GM23338 (cell line): Measurements from ENCODE around the gene RBM43. TPM values are rescaled to one million over a fixed set of nuclear protein-coding genes. Genes with fewer than 3 reads are reported as not detected.
"Not testable (repeated sequence)": the region's sequence is repeated elsewhere in the genome, so short reads cannot be mapped to it uniquely, and the experiment has no call there.

Experiments
- ATAC-seq: fragments of 200-7000 bp; cut with Tn5 transposase; 3 replicates; pipeline ENCODE4 v1.9.1; 2020
- DNase-seq: peaks from one replicate; pipeline ENCODE4 v3.0.0-alpha.2; 2015; ENCODE audit warnings: low spot score
- H2AFZ ChIP-seq: fragments of 200-600 bp; sonication (generic); 2 replicates; pipeline ENCODE4 v1.8.0; 2016; ENCODE audit warnings: antibody characterized with exemption, mild to moderate bottlenecking, moderate library complexity
- H3F3A ChIP-seq: fragments of 200-600 bp; sonication (generic); replicated peaks from 2 replicates; pipeline ENCODE4 v1.8.0; 2017; ENCODE audit warnings: antibody characterized with exemption, mixed run types, low read depth
- H3K27ac ChIP-seq: fragments of 200-600 bp; sonication (generic); 2 replicates; pipeline ENCODE4 v1.6.1; 2016; ENCODE audit warnings: low read depth
- H3K27me3 ChIP-seq: fragments of 200-600 bp; sonication (generic); 2 replicates; pipeline ENCODE4 v1.8.0; 2016; ENCODE audit warnings: mild to moderate bottlenecking, mixed run types, moderate library complexity; ENCODE audit not compliant: insufficient read depth
- H3K36me3 ChIP-seq: fragments of 200-600 bp; sonication (generic); 2 replicates; pipeline ENCODE4 v1.8.0; 2016; ENCODE audit warnings: mild to moderate bottlenecking; ENCODE audit not compliant: insufficient read depth
- H3K4me1 ChIP-seq: fragments of 200-600 bp; sonication (generic); 2 replicates; pipeline ENCODE4 v1.8.0; 2016; ENCODE audit warnings: mild to moderate bottlenecking, moderate library complexity; ENCODE audit not compliant: insufficient read depth
- H3K4me2 ChIP-seq: fragments of 200-600 bp; sonication (generic); 2 replicates; pipeline ENCODE4 v1.7.1; 2017; ENCODE audit warnings: mixed run types
- H3K4me3 ChIP-seq: fragments of 200-600 bp; sonication (generic); 2 replicates; pipeline ENCODE4 v1.6.1; 2016; ENCODE audit warnings: mixed run types
- H3K79me2 ChIP-seq: fragments of 200-600 bp; sonication (generic); replicated peaks from 2 replicates; pipeline ENCODE4 v1.8.0; 2017; ENCODE audit warnings: mild to moderate bottlenecking; ENCODE audit not compliant: insufficient read depth
- H3K9me2 ChIP-seq: fragments of 200-600 bp; sonication (generic); 2 replicates; pipeline ENCODE4 v1.8.0; 2017; ENCODE audit not compliant: insufficient read depth
- H4K20me1 ChIP-seq: fragments of 200-600 bp; sonication (generic); replicated peaks from 2 replicates; pipeline ENCODE4 v1.8.0; 2017; ENCODE audit warnings: mild to moderate bottlenecking; ENCODE audit not compliant: insufficient read depth
- H3K27ac Mint-ChIP-seq: 2 replicates; pipeline ENCODE4 v1.8.0; 2020; ENCODE audit warnings: inconsistent platforms, mild to moderate bottlenecking, moderate library complexity, mixed read lengths
- H3K27me3 Mint-ChIP-seq: 3 replicates; pipeline ENCODE4 v1.8.0; 2022; ENCODE audit warnings: low read depth, mild to moderate bottlenecking, moderate library complexity, mixed read lengths, inconsistent platforms; ENCODE audit not compliant: insufficient read depth, poor library complexity
- H3K36me3 Mint-ChIP-seq: 3 replicates; pipeline ENCODE4 v1.8.0; 2021; ENCODE audit warnings: low read depth, mild to moderate bottlenecking, inconsistent platforms, moderate library complexity, mixed read lengths
- H3K4me1 Mint-ChIP-seq: 3 replicates; pipeline ENCODE4 v1.8.0; 2020; ENCODE audit warnings: mild to moderate bottlenecking, inconsistent platforms, mixed read lengths
- H3K4me3 Mint-ChIP-seq: 3 replicates; pipeline ENCODE4 v1.8.0; 2021; ENCODE audit warnings: moderate library complexity, mild to moderate bottlenecking, inconsistent platforms, mixed read lengths
- H3K9me3 Mint-ChIP-seq: 3 replicates; pipeline ENCODE4 v1.8.0; 2020; ENCODE audit warnings: moderate library complexity, mild to moderate bottlenecking, inconsistent platforms, mixed read lengths
- EZH2 ChIP-seq: fragments of 200-600 bp; sonication (generic); IDR thresholded peaks from one replicate; pipeline ENCODE4 v1.8.0; 2017; ENCODE audit warnings: antibody characterized with exemption, mild to moderate bottlenecking, low read depth; ENCODE audit not compliant: unreplicated experiment
- EZH2phosphoT487 ChIP-seq: fragments of 200-600 bp; sonication (generic); IDR thresholded peaks from one replicate; pipeline ENCODE4 v1.8.1; 2018; ENCODE audit warnings: antibody characterized with exemption; ENCODE audit not compliant: unreplicated experiment
- POLR2AphosphoS5 ChIP-seq: IDR thresholded peaks from 2 replicates; pipeline ENCODE4 v1.6.1; 2016; ENCODE audit warnings: antibody characterized with exemption, low read depth
- long read RNA-seq: library from polyadenylated mRNA; unstranded; transcript quantifications from one replicate; pipeline ENCODE4 v2.0.0, GENCODE V29; 2020; ENCODE audit not compliant: unreplicated experiment
- polyA plus RNA-seq: library from polyadenylated mRNA; unstranded; fragments of >200 nt; fragmentation: Nextera tagmentation; extraction: Ambion mirVana; gene quantifications from 2 replicates; pipeline ENCODE4 v1.2.1, GENCODE V29; 2016
- total RNA-seq: library from RNA; depleted of rRNA; stranded (reverse); fragments of >200 nt; shearing (Covaris generic); gene quantifications from 2 replicates; pipeline ENCODE4 v1.2.3, GENCODE V29; 2014; rRNA removed
- TF ChIP-seq, protein P1 (sequence below): IDR thresholded peaks from one replicate; pipeline ENCODE4 v1.6.1; 2018; ENCODE audit warnings: antibody characterized with exemption; ENCODE audit not compliant: unreplicated experiment

Gene RBM43
- total RNA-seq (3.2 and 3.4 TPM in 2 replicates), polyA plus RNA-seq (2.9 and 3.3 TPM in 2 replicates)
- long read RNA-seq = 0 reads

DNA sequence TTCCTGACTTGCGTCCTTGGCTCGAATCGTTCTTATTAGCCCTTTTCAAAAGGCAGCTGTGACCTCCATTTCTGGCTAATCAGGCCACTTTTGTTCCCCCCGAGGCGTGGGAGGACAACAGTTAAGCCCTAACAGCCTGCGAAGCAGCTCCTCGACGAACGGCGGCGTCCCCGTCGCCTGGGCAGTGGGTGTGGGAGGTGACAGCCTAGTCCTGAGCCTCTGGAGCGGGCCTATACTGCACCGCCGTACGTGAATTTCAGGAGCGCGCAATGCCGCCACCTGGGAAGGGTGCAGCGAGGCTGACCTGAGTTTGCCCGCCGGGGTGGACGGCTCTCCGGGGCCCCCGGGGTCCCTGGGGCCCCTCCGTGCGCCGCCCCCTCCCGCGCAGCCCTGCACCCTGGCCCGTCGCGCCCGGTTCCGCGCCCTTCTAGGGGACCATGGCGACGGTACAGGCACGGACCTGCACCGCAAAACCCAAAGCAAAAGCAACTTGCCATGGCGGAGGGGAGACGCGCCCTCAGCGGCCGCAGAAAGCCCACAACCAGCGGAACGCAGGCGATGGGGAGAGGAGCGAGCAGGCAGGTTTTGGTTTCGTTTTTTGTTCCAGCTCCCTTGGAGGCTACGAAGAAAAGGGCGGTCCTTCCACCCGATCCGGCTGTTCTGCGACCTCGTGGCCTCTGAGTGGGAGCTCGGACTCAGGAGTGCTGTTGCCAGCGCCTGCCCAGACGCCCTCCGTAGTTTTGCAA lies at the start of gene RBM43:
RBM43 (minus strand) TSS at position 633 of the 746 bp plus-strand sequence; CDS start at position 497, 136 bp downstream.
- H3K4me1 Mint-ChIP-seq = peaks cover 32% of the 10 kb centered on the region
- ATAC-seq (peak; percentile 90), DNase-seq (peak; percentile 88)
- peaks cover 10% of the 10 kb centered on the region for H3K27me3 Mint-ChIP-seq
- Histone ChIP-seq H3K27ac (no peak within 1 kb of the TSS), H3K27me3 (no peaks in the 10 kb centered on the region), H2AFZ (peak within 1 kb of the TSS; percentile 48), H3K9me2 (no peaks in the 10 kb centered on the region), H3K36me3 (no peaks in the 10 kb centered on the region), H3K4me1 (peaks cover 12% of the 10 kb centered on the region), H3K79me2 (no peaks in the 10 kb centered on the region), H3K4me3 (peak within 1 kb of the TSS; percentile 61), H3F3A (no peaks in the 10 kb centered on the region), H4K20me1 (no peaks in the 10 kb centered on the region), H3K4me2 (peak within 1 kb of the TSS; percentile 72)
- peak within 1 kb of the TSS; percentile 80 for H3K27ac Mint-ChIP-seq
- H3K36me3 Mint-ChIP-seq = peaks cover 3% of the 10 kb centered on the region; the same call in 1 of the 3 replicates
- H3K4me3 Mint-ChIP-seq = peak within 1 kb of the TSS; percentile 72
- TF ChIP-seq POLR2AphosphoS5 (peak; percentile 59; the same call in 1 of the 2 replicates), EZH2phosphoT487 (no peak)
- no peaks in the 10 kb centered on the region for H3K9me3 Mint-ChIP-seq

DNA sequence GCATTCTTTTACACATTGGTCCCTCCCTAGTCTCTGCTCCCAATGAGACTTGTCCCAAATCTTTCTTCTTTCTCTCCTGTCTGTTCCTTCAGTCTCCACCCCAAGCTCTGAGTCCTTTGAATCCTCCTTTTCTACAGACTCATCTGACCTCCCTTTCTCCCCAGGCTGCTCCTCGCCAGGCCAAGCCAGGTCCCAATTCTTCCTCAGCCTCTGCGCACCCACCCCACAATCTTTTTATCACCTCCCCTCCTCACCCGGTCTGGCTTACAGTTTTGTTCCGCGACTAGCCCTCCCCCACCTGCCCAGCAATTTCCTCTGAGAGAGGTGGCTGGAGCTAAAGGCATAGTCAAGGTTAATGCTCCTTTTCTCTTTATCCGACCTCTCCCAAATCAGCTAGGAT lies 48.6 kb upstream of the RBM43 start:
- not testable (repeated sequence) for ATAC-seq, H3K27me3 Mint-ChIP-seq, H3K36me3 Mint-ChIP-seq, H3K4me1 ChIP-seq, H3K4me3 Mint-ChIP-seq, H3K27me3 ChIP-seq, H3K9me2 ChIP-seq, H4K20me1 ChIP-seq, DNase-seq, H3K4me1 Mint-ChIP-seq, H3K4me3 ChIP-seq, H3K36me3 ChIP-seq, H2AFZ ChIP-seq, H3F3A ChIP-seq, H3K4me2 ChIP-seq, H3K27ac Mint-ChIP-seq, H3K27ac ChIP-seq, H3K79me2 ChIP-seq
- H3K9me3 Mint-ChIP-seq = peaks cover 14% of the 10 kb centered on the region

DNA sequence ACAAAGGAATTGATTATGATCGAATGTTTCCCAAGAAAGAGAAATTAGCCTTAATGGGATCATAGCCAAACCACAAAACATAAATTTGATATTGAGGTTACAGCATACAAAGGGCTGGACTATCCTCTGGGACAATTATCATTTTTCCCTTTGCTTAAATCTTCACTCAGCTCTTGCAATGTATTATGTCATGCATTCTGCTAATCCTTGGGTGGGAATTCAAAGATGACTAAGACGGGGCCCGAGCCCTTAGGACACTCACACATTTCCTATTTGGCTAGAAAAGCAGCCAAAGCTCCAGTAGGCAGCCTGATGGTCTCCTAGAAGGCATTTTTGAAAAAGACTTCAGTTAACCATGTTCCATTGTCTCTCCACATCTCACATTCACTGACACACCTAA lies 45.0 kb upstream of the RBM43 start:
- Histone ChIP-seq H3K36me3 (peaks cover 4% of the 10 kb centered on the region; the same call in 1 of the 2 replicates), H3F3A (no peaks in the 10 kb centered on the region), H3K4me3 (no peak overlapping the region), H3K4me2 (no peak overlapping the region), H3K27me3 (no peaks in the 10 kb centered on the region), H2AFZ (no peak overlapping the region), H3K27ac (no peak overlapping the region), H3K79me2 (no peaks in the 10 kb centered on the region), H3K9me2 (0 out of 2 replicates have a peak, but pooled peaks cover 3% of the 10 kb centered on the region), H3K4me1 (no peaks in the 10 kb centered on the region), H4K20me1 (no peaks in the 10 kb centered on the region)
- Mint-ChIP-seq H3K27me3 (no peaks in the 10 kb centered on the region), H3K4me1 (peaks cover 6% of the 10 kb centered on the region), H3K4me3 (no peak overlapping the region), H3K9me3 (peaks cover 14% of the 10 kb centered on the region), H3K27ac (no peak overlapping the region), H3K36me3 (0 out of 3 replicates have a peak, but pooled peaks cover 4% of the 10 kb centered on the region)
- DNase-seq = no peak
- TF ChIP-seq, protein P1, sequence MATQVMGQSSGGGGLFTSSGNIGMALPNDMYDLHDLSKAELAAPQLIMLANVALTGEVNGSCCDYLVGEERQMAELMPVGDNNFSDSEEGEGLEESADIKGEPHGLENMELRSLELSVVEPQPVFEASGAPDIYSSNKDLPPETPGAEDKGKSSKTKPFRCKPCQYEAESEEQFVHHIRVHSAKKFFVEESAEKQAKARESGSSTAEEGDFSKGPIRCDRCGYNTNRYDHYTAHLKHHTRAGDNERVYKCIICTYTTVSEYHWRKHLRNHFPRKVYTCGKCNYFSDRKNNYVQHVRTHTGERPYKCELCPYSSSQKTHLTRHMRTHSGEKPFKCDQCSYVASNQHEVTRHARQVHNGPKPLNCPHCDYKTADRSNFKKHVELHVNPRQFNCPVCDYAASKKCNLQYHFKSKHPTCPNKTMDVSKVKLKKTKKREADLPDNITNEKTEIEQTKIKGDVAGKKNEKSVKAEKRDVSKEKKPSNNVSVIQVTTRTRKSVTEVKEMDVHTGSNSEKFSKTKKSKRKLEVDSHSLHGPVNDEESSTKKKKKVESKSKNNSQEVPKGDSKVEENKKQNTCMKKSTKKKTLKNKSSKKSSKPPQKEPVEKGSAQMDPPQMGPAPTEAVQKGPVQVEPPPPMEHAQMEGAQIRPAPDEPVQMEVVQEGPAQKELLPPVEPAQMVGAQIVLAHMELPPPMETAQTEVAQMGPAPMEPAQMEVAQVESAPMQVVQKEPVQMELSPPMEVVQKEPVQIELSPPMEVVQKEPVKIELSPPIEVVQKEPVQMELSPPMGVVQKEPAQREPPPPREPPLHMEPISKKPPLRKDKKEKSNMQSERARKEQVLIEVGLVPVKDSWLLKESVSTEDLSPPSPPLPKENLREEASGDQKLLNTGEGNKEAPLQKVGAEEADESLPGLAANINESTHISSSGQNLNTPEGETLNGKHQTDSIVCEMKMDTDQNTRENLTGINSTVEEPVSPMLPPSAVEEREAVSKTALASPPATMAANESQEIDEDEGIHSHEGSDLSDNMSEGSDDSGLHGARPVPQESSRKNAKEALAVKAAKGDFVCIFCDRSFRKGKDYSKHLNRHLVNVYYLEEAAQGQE = no peak
- no peak for TF ChIP-seq EZH2
- ATAC-seq = no peak
